ENCODE results near the gene ANKRD7.
"Not testable (repeated sequence)": the region's sequence is repeated elsewhere in the genome, so short reads cannot be mapped to it uniquely, and the experiment has no call there.

The ANKRD7 gene

GRCh38 chr7:118202061-118202460 is 22.4 kb upstream of the ANKRD7 start:
- H3K36me3 ChIP-seq (ENCODE audit: control insufficient read depth, low read depth, low read length), result no peaks in the 10 kb centered on the region
- no peaks in the 10 kb centered on the region for H3K27me3 ChIP-seq (ENCODE audit: control insufficient read depth, insufficient read depth, low read length)
- no peak overlapping the region for H3K9ac ChIP-seq (ENCODE audit: low read length)
- no peaks in the 10 kb centered on the region for H3K9me3 ChIP-seq (ENCODE audit: control insufficient read depth, low read depth, low read length)
- no peak overlapping the region for H3K27ac ChIP-seq (ENCODE audit: low read length)
- H3K4me3 ChIP-seq (ENCODE audit: low read length), result no peak overlapping the region
- H3K4me1 ChIP-seq (ENCODE audit: control insufficient read depth, low read depth, low read length), result no peaks in the 10 kb centered on the region

DNA sequence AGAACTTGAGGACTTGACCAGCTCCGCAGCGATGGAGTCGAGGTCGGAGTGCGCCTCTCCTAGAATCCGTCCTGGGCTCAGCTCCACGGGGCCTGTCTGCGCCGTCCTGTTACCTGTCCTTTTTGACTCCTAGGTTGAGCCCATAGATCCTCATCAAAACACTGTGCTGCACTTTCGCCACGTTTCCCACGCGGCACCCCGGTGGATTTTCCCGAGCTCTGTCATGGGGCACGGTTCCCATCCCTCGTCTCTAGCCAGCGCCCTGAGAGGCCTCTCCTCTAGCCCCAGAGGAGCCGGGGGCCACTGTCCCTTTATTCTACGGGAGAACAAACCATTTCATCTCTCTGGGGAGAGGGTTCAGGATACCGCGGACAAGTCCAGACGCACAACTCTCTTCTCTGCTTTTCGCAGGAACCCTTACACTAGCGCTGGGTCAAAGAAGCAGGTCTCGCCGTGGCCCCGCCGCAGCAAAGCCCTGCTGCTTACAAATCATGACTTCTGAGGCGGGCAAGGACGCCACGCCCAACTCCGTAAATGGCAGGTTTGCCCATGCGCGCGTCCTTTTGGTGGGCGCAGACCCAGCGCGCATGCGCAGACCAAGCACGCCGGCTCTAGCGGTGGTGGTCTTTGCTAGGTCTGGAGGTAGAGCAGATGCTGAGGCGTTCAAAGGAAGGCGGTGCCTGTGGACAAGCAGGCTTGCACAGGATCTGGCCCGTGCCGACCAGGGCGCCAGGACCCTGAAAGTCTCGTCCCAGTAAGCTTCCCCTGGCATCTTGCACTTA is 10.3 kb upstream of the ANKRD7 start:
- H3K4me3 ChIP-seq (ENCODE audit: low read length), result no peak overlapping the region
- H3K9ac ChIP-seq (ENCODE audit: low read length), result no peak overlapping the region
- H3K27me3 ChIP-seq (ENCODE audit: control insufficient read depth, insufficient read depth, low read length), result no peaks in the 10 kb centered on the region
- H3K27ac ChIP-seq (ENCODE audit: low read length), result no peak overlapping the region
- no peaks in the 10 kb centered on the region for H3K4me1 ChIP-seq (ENCODE audit: control insufficient read depth, low read depth, low read length)
- H3K9me3 ChIP-seq (ENCODE audit: control insufficient read depth, low read depth, low read length), result no peaks in the 10 kb centered on the region
- H3K36me3 ChIP-seq (ENCODE audit: control insufficient read depth, low read depth, low read length), result no peaks in the 10 kb centered on the region

DNA sequence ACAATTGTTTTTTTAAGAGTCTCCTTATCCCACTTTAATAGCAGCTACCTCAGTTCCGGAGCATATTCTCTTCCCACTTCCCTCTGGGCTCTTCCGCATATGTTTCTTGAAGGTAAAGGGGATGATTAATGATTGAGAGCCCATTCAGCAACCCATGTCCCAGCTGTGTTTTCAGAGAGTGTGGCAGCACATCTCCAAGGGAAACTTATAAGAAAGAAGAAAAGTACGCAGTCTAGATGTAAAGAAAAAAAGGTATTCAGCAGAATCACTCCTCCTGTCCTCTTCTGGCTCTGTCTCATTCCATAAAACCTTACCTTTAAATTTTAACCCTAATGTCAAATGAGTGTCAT is 9.7 kb upstream of the ANKRD7 start:
- Histone ChIP-seq H3K36me3 (ENCODE audit: control insufficient read depth, low read depth, low read length) (no peaks in the 10 kb centered on the region), H3K27ac (ENCODE audit: low read length) (no peak overlapping the region), H3K27me3 (ENCODE audit: control insufficient read depth, insufficient read depth, low read length) (no peaks in the 10 kb centered on the region), H3K4me1 (ENCODE audit: control insufficient read depth, low read depth, low read length) (no peaks in the 10 kb centered on the region), H3K9ac (ENCODE audit: low read length) (no peak overlapping the region), H3K9me3 (ENCODE audit: control insufficient read depth, low read depth, low read length) (no peaks in the 10 kb centered on the region), H3K4me3 (ENCODE audit: low read length) (no peak overlapping the region)

DNA sequence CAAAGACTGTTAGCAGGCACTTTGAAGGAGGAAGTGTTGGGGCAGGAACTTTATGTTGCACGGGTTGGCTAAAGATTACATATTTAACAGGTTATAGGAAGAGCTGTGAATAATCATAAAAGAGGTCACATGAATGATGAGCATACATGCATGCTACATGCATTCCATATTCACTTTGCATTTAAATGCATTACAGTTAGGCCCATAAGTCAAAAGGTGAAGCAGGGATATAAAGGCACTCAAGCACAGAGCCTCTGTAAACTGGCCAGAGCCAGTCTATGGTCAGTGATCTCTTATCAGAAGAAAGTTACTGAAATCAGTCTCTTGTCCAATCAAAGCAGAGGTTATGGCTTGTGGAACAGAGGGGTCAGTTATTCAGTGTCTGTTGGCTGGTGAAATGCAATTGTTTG is 7.3 kb upstream of the ANKRD7 start:
- H3K4me3 ChIP-seq (ENCODE audit: low read length), result no peak overlapping the region
- no peaks in the 10 kb centered on the region for H3K27me3 ChIP-seq (ENCODE audit: control insufficient read depth, insufficient read depth, low read length)
- H3K4me1 ChIP-seq (ENCODE audit: control insufficient read depth, low read depth, low read length), result no peaks in the 10 kb centered on the region
- H3K9ac ChIP-seq (ENCODE audit: low read length), result no peak overlapping the region
- no peaks in the 10 kb centered on the region for H3K9me3 ChIP-seq (ENCODE audit: control insufficient read depth, low read depth, low read length)
- H3K36me3 ChIP-seq (ENCODE audit: control insufficient read depth, low read depth, low read length), result no peaks in the 10 kb centered on the region
- no peak overlapping the region for H3K27ac ChIP-seq (ENCODE audit: low read length)

DNA sequence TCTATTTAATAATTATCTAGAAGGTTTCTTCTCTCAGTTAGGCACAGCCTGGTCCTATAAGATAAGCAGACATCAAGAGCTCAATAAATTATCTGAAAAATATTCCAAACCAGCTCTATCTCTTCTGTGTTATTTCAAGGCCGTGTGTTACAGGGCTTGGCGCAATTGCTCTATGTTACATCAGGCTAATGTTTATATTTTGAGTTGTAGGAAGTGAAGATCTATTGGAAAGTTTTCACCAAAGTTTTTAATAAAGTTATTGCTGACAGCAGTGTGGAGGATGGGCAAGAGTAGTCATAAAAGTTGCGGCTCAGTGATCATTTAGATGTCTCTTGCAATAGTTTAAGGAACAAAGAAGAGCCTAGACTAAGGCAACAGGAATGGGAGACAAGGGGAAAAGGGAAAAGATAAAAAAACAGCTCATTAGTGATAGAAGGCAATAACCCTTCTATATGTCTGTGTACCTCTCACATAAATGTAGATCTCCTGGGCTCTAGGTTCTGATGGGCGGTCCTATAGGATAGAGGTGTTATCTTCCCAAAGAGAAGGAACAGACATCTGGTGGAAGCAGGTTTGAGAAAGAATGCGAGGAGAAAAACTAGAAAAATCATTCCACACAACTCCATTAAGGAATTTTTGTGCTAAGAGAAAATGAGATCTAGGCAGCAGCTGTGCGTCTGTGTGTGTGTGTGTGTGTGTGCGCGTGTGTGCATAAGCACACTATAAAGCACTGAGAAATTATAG is 5.9 kb upstream of the ANKRD7 start:
- no peaks in the 10 kb centered on the region for H3K27me3 ChIP-seq (ENCODE audit: control insufficient read depth, insufficient read depth, low read length)
- no peak overlapping the region for H3K4me3 ChIP-seq (ENCODE audit: low read length)
- H3K4me1 ChIP-seq (ENCODE audit: control insufficient read depth, low read depth, low read length), result no peaks in the 10 kb centered on the region
- H3K9ac ChIP-seq (ENCODE audit: low read length), result no peak overlapping the region
- no peaks in the 10 kb centered on the region for H3K9me3 ChIP-seq (ENCODE audit: control insufficient read depth, low read depth, low read length)
- no peak overlapping the region for H3K27ac ChIP-seq (ENCODE audit: low read length)
- no peaks in the 10 kb centered on the region for H3K36me3 ChIP-seq (ENCODE audit: control insufficient read depth, low read depth, low read length)

DNA sequence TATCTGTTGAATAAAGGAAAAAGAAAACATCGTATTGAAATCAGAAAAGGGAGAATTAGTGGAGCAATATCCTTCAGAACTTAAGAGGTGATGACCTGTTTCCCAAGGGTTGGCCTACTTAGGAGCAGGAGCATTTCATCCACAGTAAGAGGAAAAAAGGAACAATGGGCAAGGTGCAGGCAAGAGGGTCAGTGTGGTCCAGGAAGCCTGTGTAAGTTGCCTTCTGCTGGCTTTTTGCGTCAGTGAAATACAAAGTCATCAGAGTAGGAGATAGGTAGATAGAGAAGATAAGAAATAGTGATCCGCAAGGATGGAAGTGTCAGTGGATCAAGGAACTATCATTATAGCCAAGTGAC is 5.4 kb upstream of the ANKRD7 start:
- Histone ChIP-seq H3K27ac (ENCODE audit: low read length) (no peak overlapping the region), H3K4me3 (ENCODE audit: low read length) (no peak overlapping the region), H3K9ac (ENCODE audit: low read length) (no peak overlapping the region), H3K36me3 (ENCODE audit: control insufficient read depth, low read depth, low read length) (no peaks in the 10 kb centered on the region), H3K9me3 (ENCODE audit: control insufficient read depth, low read depth, low read length) (no peaks in the 10 kb centered on the region), H3K4me1 (ENCODE audit: control insufficient read depth, low read depth, low read length) (no peaks in the 10 kb centered on the region), H3K27me3 (ENCODE audit: control insufficient read depth, insufficient read depth, low read length) (no peaks in the 10 kb centered on the region)

GRCh38 chr7:118220583-118220982 is 3.9 kb upstream of the ANKRD7 start:
- Histone ChIP-seq H3K4me3 (ENCODE audit: low read length) (no peak overlapping the region), H3K9ac (ENCODE audit: low read length) (no peak overlapping the region), H3K4me1 (ENCODE audit: control insufficient read depth, low read depth, low read length) (no peaks in the 10 kb centered on the region), H3K36me3 (ENCODE audit: control insufficient read depth, low read depth, low read length) (no peaks in the 10 kb centered on the region), H3K9me3 (ENCODE audit: control insufficient read depth, low read depth, low read length) (no peaks in the 10 kb centered on the region), H3K27ac (ENCODE audit: low read length) (no peak overlapping the region), H3K27me3 (ENCODE audit: control insufficient read depth, insufficient read depth, low read length) (no peaks in the 10 kb centered on the region)

GRCh38 chr7:118222591-118222990 is 1.9 kb upstream of the ANKRD7 start:
- H3K27ac ChIP-seq (ENCODE audit: low read length), result no peak overlapping the region
- H3K4me3 ChIP-seq (ENCODE audit: low read length), result no peak overlapping the region
- H3K36me3 ChIP-seq (ENCODE audit: control insufficient read depth, low read depth, low read length), result no peaks in the 10 kb centered on the region
- no peaks in the 10 kb centered on the region for H3K9me3 ChIP-seq (ENCODE audit: control insufficient read depth, low read depth, low read length)
- no peak overlapping the region for H3K9ac ChIP-seq (ENCODE audit: low read length)
- H3K27me3 ChIP-seq (ENCODE audit: control insufficient read depth, insufficient read depth, low read length), result no peaks in the 10 kb centered on the region
- H3K4me1 ChIP-seq (ENCODE audit: control insufficient read depth, low read depth, low read length), result no peaks in the 10 kb centered on the region

- H3K4me1 ChIP-seq (ENCODE audit: control insufficient read depth, low read depth, low read length), result no peaks in the 10 kb centered on the region
- no peaks in the 10 kb centered on the region for H3K27me3 ChIP-seq (ENCODE audit: control insufficient read depth, insufficient read depth, low read length)
- H3K36me3 ChIP-seq (ENCODE audit: control insufficient read depth, low read depth, low read length), result no peaks in the 10 kb centered on the region
- H3K9me3 ChIP-seq (ENCODE audit: control insufficient read depth, low read depth, low read length), result no peaks in the 10 kb centered on the region
- H3K9ac ChIP-seq (ENCODE audit: low read length), result no peak overlapping the region
- no peak overlapping the region for H3K27ac ChIP-seq (ENCODE audit: low read length)
- H3K4me3 ChIP-seq (ENCODE audit: low read length), result no peak overlapping the region
These were observed 8.3 kb downstream of the ANKRD7 start for GRCh38 chr7:118232837-118233236.

- Histone ChIP-seq H3K27ac (ENCODE audit: low read length) (no peak overlapping the region), H3K4me3 (ENCODE audit: low read length) (no peak overlapping the region), H3K4me1 (ENCODE audit: control insufficient read depth, low read depth, low read length) (no peaks in the 10 kb centered on the region), H3K9ac (ENCODE audit: low read length) (no peak overlapping the region), H3K27me3 (ENCODE audit: control insufficient read depth, insufficient read depth, low read length) (no peaks in the 10 kb centered on the region), H3K36me3 (ENCODE audit: control insufficient read depth, low read depth, low read length) (no peaks in the 10 kb centered on the region), H3K9me3 (ENCODE audit: control insufficient read depth, low read depth, low read length) (no peaks in the 10 kb centered on the region)
These were observed 9.3 kb downstream of the ANKRD7 start for GRCh38 chr7:118233799-118234198.

DNA sequence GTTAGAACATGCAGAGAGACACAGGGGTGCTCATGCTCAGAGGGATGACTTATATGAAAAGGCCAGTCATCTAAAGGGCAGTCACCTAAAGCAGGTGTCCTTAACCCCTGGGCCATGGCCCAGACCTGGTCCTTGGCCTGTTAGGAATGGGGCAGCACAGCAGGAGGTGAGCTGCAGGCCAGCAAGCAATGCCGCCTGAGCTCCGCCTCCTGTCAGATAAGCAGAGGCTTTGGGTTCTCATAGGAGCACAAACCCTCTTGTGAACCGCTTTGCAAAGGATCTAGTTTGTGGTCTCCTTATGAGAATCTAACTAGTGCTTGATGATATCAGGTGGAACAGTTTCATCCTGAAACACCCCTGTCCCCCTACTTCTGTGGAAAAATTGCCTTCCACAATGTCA is 14.5 kb downstream of the ANKRD7 start:
- no peak overlapping the region for H3K9ac ChIP-seq (ENCODE audit: low read length)
- H3K9me3 ChIP-seq (ENCODE audit: control insufficient read depth, low read depth, low read length), result no peaks in the 10 kb centered on the region
- no peaks in the 10 kb centered on the region for H3K27me3 ChIP-seq (ENCODE audit: control insufficient read depth, insufficient read depth, low read length)
- H3K36me3 ChIP-seq (ENCODE audit: control insufficient read depth, low read depth, low read length), result no peaks in the 10 kb centered on the region
- no peak overlapping the region for H3K4me3 ChIP-seq (ENCODE audit: low read length)
- no peaks in the 10 kb centered on the region for H3K4me1 ChIP-seq (ENCODE audit: control insufficient read depth, low read depth, low read length)
- no peak overlapping the region for H3K27ac ChIP-seq (ENCODE audit: low read length)

GRCh38 chr7:118240320-118240719 is 15.8 kb downstream of the ANKRD7 start:
- H3K4me1 ChIP-seq (ENCODE audit: control insufficient read depth, low read depth, low read length); H3K27me3 ChIP-seq (ENCODE audit: control insufficient read depth, insufficient read depth, low read length); H3K9me3 ChIP-seq (ENCODE audit: control insufficient read depth, low read depth, low read length); H3K27ac ChIP-seq (ENCODE audit: low read length); H3K36me3 ChIP-seq (ENCODE audit: control insufficient read depth, low read depth, low read length); H3K9ac ChIP-seq (ENCODE audit: low read length); H3K4me3 ChIP-seq (ENCODE audit: low read length): not testable (repeated sequence)

All from iPS-18a (cell line).